Measurements from ENCODE around the gene HLF. TPM values are rescaled to one million over a fixed set of nuclear protein-coding genes. Genes with fewer than 3 reads are reported as not detected.
A peak's percentile ranks its signal among the peaks of the same experiment; 100 is the strongest.

HLF gene
- total RNA-seq, 3 donors from 2014 or later: 11.8 to 21.4 (median 13.4) TPM

DNA sequence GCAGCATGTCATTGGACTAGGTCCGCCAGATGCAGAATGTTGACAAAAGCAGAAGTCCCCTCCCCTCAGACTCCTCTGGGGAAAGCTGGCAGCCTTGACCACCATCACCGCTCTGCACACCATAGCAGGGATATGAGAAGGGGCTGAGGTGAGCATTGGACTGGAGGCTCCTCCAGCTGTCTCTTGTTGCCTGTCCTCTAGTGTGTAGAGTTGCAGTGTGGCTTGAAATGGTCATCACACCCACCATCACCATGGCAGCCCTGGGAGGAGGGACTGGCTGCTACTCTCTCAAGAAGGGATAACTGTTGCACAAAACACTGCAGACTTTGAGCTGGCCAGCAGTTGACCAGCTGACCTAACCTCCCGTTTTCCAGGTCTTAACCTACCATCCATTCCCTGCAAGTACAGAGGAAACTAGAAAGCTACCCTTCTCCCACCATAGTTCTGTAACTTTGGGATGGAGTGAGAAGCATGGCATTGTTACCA is 38.3 kb downstream of the HLF start:
- Histone ChIP-seq H3K27me3 (no peaks in the 10 kb centered on the region), H3K4me3 (no peak overlapping the region), H3K4me1 (no peaks in the 10 kb centered on the region), H3K36me3 (no peaks in the 10 kb centered on the region), H3K9me3 (no peaks in the 10 kb centered on the region), H3K27ac (no peak overlapping the region)
- no peak for DNase-seq (ENCODE audit: low spot score in 2 of 2)
- TF ChIP-seq, protein P1, sequence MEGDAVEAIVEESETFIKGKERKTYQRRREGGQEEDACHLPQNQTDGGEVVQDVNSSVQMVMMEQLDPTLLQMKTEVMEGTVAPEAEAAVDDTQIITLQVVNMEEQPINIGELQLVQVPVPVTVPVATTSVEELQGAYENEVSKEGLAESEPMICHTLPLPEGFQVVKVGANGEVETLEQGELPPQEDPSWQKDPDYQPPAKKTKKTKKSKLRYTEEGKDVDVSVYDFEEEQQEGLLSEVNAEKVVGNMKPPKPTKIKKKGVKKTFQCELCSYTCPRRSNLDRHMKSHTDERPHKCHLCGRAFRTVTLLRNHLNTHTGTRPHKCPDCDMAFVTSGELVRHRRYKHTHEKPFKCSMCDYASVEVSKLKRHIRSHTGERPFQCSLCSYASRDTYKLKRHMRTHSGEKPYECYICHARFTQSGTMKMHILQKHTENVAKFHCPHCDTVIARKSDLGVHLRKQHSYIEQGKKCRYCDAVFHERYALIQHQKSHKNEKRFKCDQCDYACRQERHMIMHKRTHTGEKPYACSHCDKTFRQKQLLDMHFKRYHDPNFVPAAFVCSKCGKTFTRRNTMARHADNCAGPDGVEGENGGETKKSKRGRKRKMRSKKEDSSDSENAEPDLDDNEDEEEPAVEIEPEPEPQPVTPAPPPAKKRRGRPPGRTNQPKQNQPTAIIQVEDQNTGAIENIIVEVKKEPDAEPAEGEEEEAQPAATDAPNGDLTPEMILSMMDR (IDR thresholded peaks at IDR 0.05): no peak
- no peak for TF ChIP-seq POLR2AphosphoS5 (IDR thresholded peaks at IDR 0.05)
- no peak for TF ChIP-seq POLR2A (IDR thresholded peaks at IDR 0.05)
- intact Hi-C loops (cut with DNase I; ENCODE audit: low total_unique reads): no loop called here

DNA sequence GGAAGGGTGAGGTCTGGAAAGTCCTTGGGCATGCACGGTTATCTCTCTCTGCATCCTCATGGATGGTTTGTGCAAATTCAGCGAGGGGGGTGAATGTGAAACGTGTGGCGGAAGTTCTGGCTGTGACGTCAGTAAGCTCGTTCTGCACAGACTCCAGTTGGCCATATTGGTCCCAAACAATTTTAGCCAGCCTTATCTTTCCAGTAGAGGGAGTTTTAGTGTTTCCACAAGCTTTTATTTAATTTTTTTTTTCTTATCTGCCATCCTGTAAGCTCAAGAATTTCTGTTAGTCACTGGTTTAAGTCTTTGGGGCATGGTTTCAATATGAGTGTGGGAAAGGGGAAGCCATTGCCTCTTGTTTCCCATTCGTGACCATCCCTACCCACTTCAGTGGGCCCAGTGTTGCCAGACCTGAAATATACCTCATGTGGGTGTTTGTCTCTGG is 39.0 kb downstream of the HLF start:
- H3K27ac ChIP-seq: peak overlapping the region in 1 of 2 donors; percentile 48
- no peak overlapping the region for H3K4me3 ChIP-seq
- no peaks in the 10 kb centered on the region for H3K9me3 ChIP-seq
- intact Hi-C loops (cut with DNase I; ENCODE audit: low total_unique reads): no loop called here
- TF ChIP-seq POLR2A (IDR thresholded peaks at IDR 0.05): no peak
- TF ChIP-seq, protein P1 (IDR thresholded peaks at IDR 0.05): no peak
- no peak for TF ChIP-seq POLR2AphosphoS5 (IDR thresholded peaks at IDR 0.05)
- no peaks in the 10 kb centered on the region for H3K4me1 ChIP-seq
- no peaks in the 10 kb centered on the region for H3K36me3 ChIP-seq
- no peaks in the 10 kb centered on the region for H3K27me3 ChIP-seq
- DNase-seq (ENCODE audit: low spot score in 2 of 2): no peak

DNA sequence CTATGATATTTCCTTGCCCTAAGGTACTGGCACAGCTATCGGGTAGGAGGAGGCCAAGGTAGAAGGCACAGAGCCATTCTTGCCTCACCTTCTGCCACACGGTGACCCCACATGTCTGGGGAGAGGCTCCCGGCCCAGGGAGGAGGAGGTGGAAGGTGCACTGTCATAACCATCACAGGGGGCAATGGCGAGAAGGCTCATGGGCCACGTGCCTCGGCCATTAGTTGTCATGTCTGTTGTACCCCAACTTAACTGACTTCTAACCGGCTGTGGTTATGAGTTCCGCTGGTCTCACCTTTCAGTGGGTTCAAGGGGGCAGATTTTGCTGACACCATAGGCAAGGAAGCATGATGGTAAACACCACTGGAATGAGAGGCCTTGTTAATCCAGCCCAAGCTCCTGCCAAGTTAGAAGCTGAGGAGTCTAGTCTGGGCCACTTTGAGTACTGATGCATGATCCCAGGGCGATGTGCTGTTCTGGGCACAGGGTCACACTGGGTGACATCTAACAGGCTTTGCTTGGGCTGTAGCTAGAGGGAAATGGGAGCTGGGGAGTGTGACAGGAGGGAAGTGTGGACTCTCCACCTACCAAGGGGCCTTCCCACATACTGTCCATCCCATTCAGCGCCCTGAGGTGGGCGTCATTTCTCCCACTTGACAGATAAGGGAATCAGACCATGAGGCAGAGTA is 39.6 kb downstream of the HLF start:
- H3K27ac ChIP-seq: peak overlapping the region in 1 of 2 donors; percentile 48
- TF ChIP-seq POLR2A (IDR thresholded peaks at IDR 0.05) (no peak), POLR2AphosphoS5 (IDR thresholded peaks at IDR 0.05) (no peak)
- TF ChIP-seq, protein P1 (IDR thresholded peaks at IDR 0.05): no peak
- no peak for DNase-seq (ENCODE audit: low spot score in 2 of 2)
- no peaks in the 10 kb centered on the region for H3K27me3 ChIP-seq
- no peaks in the 10 kb centered on the region for H3K4me1 ChIP-seq
- no peak overlapping the region for H3K4me3 ChIP-seq
- no peaks in the 10 kb centered on the region for H3K36me3 ChIP-seq
- no peaks in the 10 kb centered on the region for H3K9me3 ChIP-seq
- intact Hi-C loops (cut with DNase I; ENCODE audit: low total_unique reads): no loop called here

DNA sequence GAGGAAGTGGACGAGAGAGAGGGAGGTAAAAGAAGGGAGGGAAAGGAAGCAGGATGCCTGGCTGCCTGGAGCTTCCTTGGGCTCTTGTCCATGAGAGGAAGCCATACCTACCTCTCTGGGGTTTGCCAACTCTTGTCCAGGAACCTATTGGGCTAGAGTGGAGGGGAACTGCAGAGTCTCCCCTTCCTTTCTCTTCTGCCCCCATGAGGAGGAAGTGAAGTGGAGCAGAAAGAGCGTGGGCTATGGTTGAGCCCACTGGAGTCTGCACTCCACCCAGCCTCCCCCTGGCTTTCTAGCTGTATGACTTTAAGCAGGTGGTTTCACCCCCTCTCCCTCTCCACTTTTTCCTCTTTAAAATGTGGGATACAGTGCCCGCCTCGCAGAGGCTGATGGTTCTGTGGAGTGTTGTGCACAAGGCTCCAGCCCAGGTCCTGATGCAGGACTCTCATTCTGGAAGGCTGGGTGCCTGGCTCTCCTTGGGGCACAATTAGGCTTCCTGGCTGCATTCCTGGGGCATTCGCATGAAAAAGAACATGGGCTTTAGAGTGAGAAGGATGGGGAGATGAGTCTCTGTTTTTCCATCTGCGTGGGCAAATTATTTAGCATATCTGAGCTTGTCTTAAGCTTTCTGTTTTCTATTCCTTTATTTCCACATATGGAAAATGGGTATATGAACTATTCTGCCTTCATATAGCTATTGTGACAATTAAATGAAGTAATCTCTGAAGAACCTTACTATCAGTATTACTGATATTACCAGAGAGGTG is 40.7 kb downstream of the HLF start:
- Histone ChIP-seq H3K9me3 (no peaks in the 10 kb centered on the region), H3K4me1 (no peaks in the 10 kb centered on the region), H3K36me3 (no peaks in the 10 kb centered on the region), H3K27me3 (no peaks in the 10 kb centered on the region), H3K27ac (peak overlapping the region; percentile 11 to 50), H3K4me3 (no peak overlapping the region)
- TF ChIP-seq, protein P1 (IDR thresholded peaks at IDR 0.05): no peak
- TF ChIP-seq POLR2AphosphoS5 (IDR thresholded peaks at IDR 0.05) (no peak), POLR2A (IDR thresholded peaks at IDR 0.05) (no peak)
- intact Hi-C loops (cut with DNase I; ENCODE audit: low total_unique reads): no loop called here
- no peak for DNase-seq (ENCODE audit: low spot score in 2 of 2)

DNA sequence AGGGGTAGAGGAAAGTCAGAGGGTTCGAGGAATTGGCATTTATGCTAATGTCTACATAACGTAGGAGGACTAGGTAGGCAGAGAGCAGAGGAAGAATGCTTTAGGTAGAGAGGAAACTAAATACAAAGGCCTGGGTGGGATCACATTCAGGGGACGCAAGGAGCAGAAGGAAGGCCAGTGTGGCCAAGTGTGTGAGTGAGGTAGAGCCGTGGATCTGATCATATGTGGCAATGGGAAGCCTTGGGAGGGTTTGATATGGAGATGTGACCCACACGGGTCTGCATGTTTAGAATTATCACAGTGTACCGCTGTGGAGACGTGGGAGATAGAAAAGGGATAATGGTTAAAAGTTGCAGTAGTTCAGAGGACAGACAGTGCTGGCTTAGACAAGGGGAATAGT is 43.1 kb downstream of the HLF start:
- DNase-seq (ENCODE audit: low spot score in 2 of 2): no peak
- TF ChIP-seq POLR2AphosphoS5 (IDR thresholded peaks at IDR 0.05) (no peak), POLR2A (IDR thresholded peaks at IDR 0.05) (no peak)
- TF ChIP-seq, protein P1 (IDR thresholded peaks at IDR 0.05): no peak

More for the DNA sequence above, 43.1 kb downstream of the HLF start:
- no peaks in the 10 kb centered on the region for H3K4me1 ChIP-seq
- no peaks in the 10 kb centered on the region for H3K9me3 ChIP-seq
- no peak overlapping the region for H3K4me3 ChIP-seq
- H3K27me3 ChIP-seq: no peaks in the 10 kb centered on the region
- intact Hi-C loops (cut with DNase I; ENCODE audit: low total_unique reads): no loop called here
- no peak overlapping the region for H3K27ac ChIP-seq
- H3K36me3 ChIP-seq: no peaks in the 10 kb centered on the region
